ENCODE data around the gene TMEM54. TPM values are rescaled to one million over a fixed set of nuclear protein-coding genes. Genes with fewer than 3 reads are reported as not detected.

The TMEM54 gene
- total and polyA plus RNA-seq, 10 of the 15 experiments (the other 5 are each of a cell fraction or from before 2014, with no cell fraction given): 0.07 to 0.94 (median 0.56) TPM; not detected in 1

GRCh38 chr1:32871364-32872191, 29.6 kb downstream of the TMEM54 start:
- Histone ChIP-seq H3K27ac (ENCODE audit: control insufficient read depth, insufficient read depth) (no peak overlapping the region), H4K20me1 (ENCODE audit: control insufficient read depth, insufficient read depth) (no peaks in the 10 kb centered on the region; the same call in 1 of the 2 replicates), H3K4me2 (ENCODE audit: control insufficient read depth, insufficient read depth) (peak overlapping the region; percentile 64; the same call in 1 of the 2 replicates), H3K79me2 (ENCODE audit: control insufficient read depth, insufficient read depth, low read length) (no peaks in the 10 kb centered on the region), H3K9ac (ENCODE audit: control insufficient read depth, insufficient read depth, low read length) (no peak overlapping the region), H3K4me3 (no peak overlapping the region), H3K4me1 (ENCODE audit: control insufficient read depth, insufficient read depth, low read length) (peaks cover 10% of the 10 kb centered on the region), H2AFZ (ENCODE audit: control insufficient read depth, low read depth, low read length) (no peak overlapping the region), H3K27me3 (replicated peaks in 1 of 2; ENCODE audit: control insufficient read depth in 2 of 2, insufficient read depth in 2 of 2, low read length in 1 of 2) (peaks cover 9 to 12% of the 10 kb centered on the region in 2 experiments; a peak in 3 of 4 replicates), H3K36me3 (ENCODE audit: control insufficient read depth in 2 of 2, insufficient read depth in 2 of 2, low read length in 1 of 2) (no peaks in the 10 kb centered on the region; a peak in 1 of 4 replicates), H3K9me3 (replicated peaks; ENCODE audit: control insufficient read depth, insufficient read depth, low read length) (no peaks in the 10 kb centered on the region)
- in situ Hi-C loops (cut with MboI): no loop called here
- 21% methylated on average over 13 of the region's 13 CpGs for WGBS (ENCODE audit: insufficient coverage, insufficient replicate concordance, low lambda C conversion rate, missing lambda C conversion rate)
- intact Hi-C loops (cut with micrococcal nuclease; ENCODE audit: unreplicated experiment): loop anchor here (1.0 to 10.0 kb wide), 4 partner anchors 54 to 471 kb away; partner anchors contain the start of genes S100PBP and YARS1
- ATAC-seq: peak; percentile 11; the same call in 2 of the 3 replicates
- SMC1A ChIA-PET (ENCODE audit: uncharacterized antibody, unreplicated experiment): interaction anchor here (0.5 to 3.1 kb wide), 10 partner anchors 10 to 351 kb away, joined by 3 to 11 read pairs (median 4); no protein-coding TSS in a partner anchor
- CTCF ChIA-PET: interaction anchor here (0.6 to 3.2 kb wide), 20 partner anchors 11 to 351 kb away, joined by 3 to 48 read pairs (median 4); no protein-coding TSS in a partner anchor
- RAD21 ChIA-PET (ENCODE audit: unreplicated experiment): interaction anchor here (0.9 to 3.4 kb wide), 8 partner anchors 24 to 471 kb away, joined by 3 to 34 read pairs (median 4); partner anchors contain the start of genes S100PBP and YARS1
- BruUV-seq (replicated peaks): no TSS peak
- no peak for FAIRE-seq
- POLR2A ChIA-PET: interaction anchor here (0.6 to 1.3 kb wide), 2 partner anchors 53 to 159 kb away, joined by 3 to 4 read pairs; no protein-coding TSS in a partner anchor
- no peak for DNase-seq (ENCODE audit: low read depth, low spot score)
- no peak for TF ChIP-seq KDM1A (IDR thresholded peaks at IDR 0.05; ENCODE audit: borderline replicate concordance)

- CTCF ChIA-PET: interaction anchor here (0.7 to 3.2 kb wide), 11 partner anchors 10 to 351 kb away, joined by 3 to 48 read pairs (median 10); no protein-coding TSS in a partner anchor
- in situ Hi-C loops (cut with MboI) (no loop called here), intact Hi-C loops (cut with micrococcal nuclease; ENCODE audit: unreplicated experiment) (loop anchor here (5.0 to 10.0 kb wide), 2 partner anchors 53 to 346 kb away; partner anchors contain the start of genes S100PBP and YARS1)
- DNase-seq (ENCODE audit: low read depth, low spot score): no peak
- TF ChIP-seq BHLHE40 (IDR thresholded peaks at IDR 0.05; ENCODE audit: borderline replicate concordance in 1 of 2, low read depth in 2 of 2, low read length in 1 of 2) (0 out of 4 replicates have a peak, but pooled peaks of 1 of the 2 experiments have one; percentile 34), EGR1 (IDR thresholded peaks at IDR 0.05; ENCODE audit: borderline replicate concordance in 1 of 2, low read depth in 2 of 2, low read length in 2 of 2) (peak in 1 of 2 experiments; percentile 73; a peak in 1 of 3 replicates), LARP7 (IDR thresholded peaks at IDR 0.05) (no peak), RELB (IDR thresholded peaks at IDR 0.05; ENCODE audit: low read depth) (no peak), JUNB (IDR thresholded peaks at IDR 0.05) (no peak), CHD4 (IDR thresholded peaks at IDR 0.05) (no peak), ETV6 (conservative IDR thresholded peaks at IDR 0.05 in 1 of 2, IDR thresholded peaks at IDR 0.05 in 1 of 2; ENCODE audit: borderline replicate concordance in 1 of 2, low read depth in 1 of 2) (no peak), SUZ12 (IDR thresholded peaks at IDR 0.05; ENCODE audit: unreplicated experiment) (peak; percentile 63), BMI1 (IDR thresholded peaks at IDR 0.05; ENCODE audit: borderline replicate concordance) (no peak)
- no peaks in the 10 kb centered on the region; the same call in 1 of the 2 replicates for H4K20me1 ChIP-seq (ENCODE audit: control insufficient read depth, insufficient read depth)
- WGBS (ENCODE audit: insufficient coverage, insufficient replicate concordance, low lambda C conversion rate, missing lambda C conversion rate): 16% methylated on average over 28 of the region's 99 CpGs
- H3K4me3 ChIP-seq: no peak within 1 kb of the TSS
- no peak for FAIRE-seq
- POLR2A ChIA-PET: interaction anchor here (1.3 kb wide), 1 partner anchor 158 kb away, joined by 4 read pairs; no protein-coding TSS in a partner anchor
- RAD21 ChIA-PET (ENCODE audit: unreplicated experiment): interaction anchor here (0.9 to 3.4 kb wide), 4 partner anchors 48 to 351 kb away, joined by 4 to 34 read pairs (median 4); no protein-coding TSS in a partner anchor
- H3K27me3 ChIP-seq (replicated peaks in 1 of 2; ENCODE audit: control insufficient read depth in 2 of 2, insufficient read depth in 2 of 2, low read length in 1 of 2): peaks cover 9 to 12% of the 10 kb centered on the region in 2 experiments; a peak in 3 of 4 replicates
- H3K4me1 ChIP-seq (ENCODE audit: control insufficient read depth, insufficient read depth, low read length): peaks cover 4% of the 10 kb centered on the region
- no peaks in the 10 kb centered on the region for H3K79me2 ChIP-seq (ENCODE audit: control insufficient read depth, insufficient read depth, low read length)
- ATAC-seq: peak; percentile 21; the same call in 1 of the 3 replicates
- SMC1A ChIA-PET (ENCODE audit: uncharacterized antibody, unreplicated experiment): interaction anchor here (0.7 to 3.1 kb wide), 8 partner anchors 9 to 350 kb away, joined by 3 to 11 read pairs (median 4); no protein-coding TSS in a partner anchor
- peak within 1 kb of the TSS; percentile 64 for H3K4me2 ChIP-seq (ENCODE audit: control insufficient read depth, insufficient read depth)
- no TSS peak for BruUV-seq (replicated peaks)
- H3K36me3 ChIP-seq (ENCODE audit: control insufficient read depth in 2 of 2, insufficient read depth in 2 of 2, low read length in 1 of 2): no peaks in the 10 kb centered on the region; a peak in 1 of 4 replicates
- H3K27ac ChIP-seq (ENCODE audit: control insufficient read depth, insufficient read depth): no peak within 1 kb of the TSS
- no peak within 1 kb of the TSS for H2AFZ ChIP-seq (ENCODE audit: control insufficient read depth, low read depth, low read length)
- H3K9me3 ChIP-seq (replicated peaks; ENCODE audit: control insufficient read depth, insufficient read depth, low read length): no peaks in the 10 kb centered on the region
- H3K9ac ChIP-seq (ENCODE audit: control insufficient read depth, insufficient read depth, low read length): no peak within 1 kb of the TSS
These were observed 30.4 kb downstream of the TMEM54 start, which contains the start of gene FNDC5 for GRCh38 chr1:32870615-32871363. Gene FNDC5 (minus strand): TSS chr1:32870912.

Data from GM12878 (cell line).